HG03442 (cell line): ENCODE measurements around the gene APLP1.
"Not testable (repeated sequence)": the region's sequence is repeated elsewhere in the genome, so short reads cannot be mapped to it uniquely, and the experiment has no call there.

ENCODE experiments used
- ATAC-seq: cut with Tn5 transposase; IDR thresholded peaks from one replicate; pipeline ENCODE4 v1.9.1; 2021; ENCODE audit warnings: mild to moderate bottlenecking, moderate library complexity; ENCODE audit not compliant: unreplicated experiment

APLP1 gene

DNA sequence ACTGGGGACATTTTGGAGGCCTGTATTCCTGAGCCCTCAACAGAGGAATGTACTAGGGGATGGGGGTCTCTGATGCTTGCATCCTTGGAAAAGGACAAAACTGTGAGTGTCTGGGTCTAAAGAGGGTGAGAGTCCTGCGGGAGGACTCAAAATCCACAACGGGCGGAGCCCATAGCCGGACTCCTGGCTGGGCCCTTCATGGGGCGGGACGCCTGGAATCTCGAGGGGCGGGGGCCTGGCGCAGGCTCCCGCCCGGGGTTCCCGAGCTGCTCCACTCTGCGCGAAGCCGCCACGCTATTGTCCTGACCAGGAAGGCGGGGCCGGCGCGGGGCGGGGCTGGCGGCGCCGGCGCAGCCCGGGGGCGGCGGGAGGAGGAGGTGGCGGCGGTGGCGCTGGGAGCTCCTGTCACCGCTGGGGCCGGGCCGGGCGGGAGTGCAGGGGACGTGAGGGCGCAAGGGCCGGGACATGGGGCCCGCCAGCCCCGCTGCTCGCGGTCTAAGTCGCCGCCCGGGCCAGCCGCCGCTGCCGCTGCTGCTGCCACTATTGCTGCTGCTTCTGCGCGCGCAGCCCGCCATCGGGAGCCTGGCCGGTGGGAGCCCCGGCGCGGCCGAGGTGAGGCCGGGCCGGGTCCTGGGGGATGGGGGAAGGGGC, at the start of gene APLP1:
Gene APLP1, plus strand, starts transcription at position 403 of the 651 bp plus-strand sequence. Its CDS starts 63 bp downstream, at position 466.
- no peak for ATAC-seq

DNA sequence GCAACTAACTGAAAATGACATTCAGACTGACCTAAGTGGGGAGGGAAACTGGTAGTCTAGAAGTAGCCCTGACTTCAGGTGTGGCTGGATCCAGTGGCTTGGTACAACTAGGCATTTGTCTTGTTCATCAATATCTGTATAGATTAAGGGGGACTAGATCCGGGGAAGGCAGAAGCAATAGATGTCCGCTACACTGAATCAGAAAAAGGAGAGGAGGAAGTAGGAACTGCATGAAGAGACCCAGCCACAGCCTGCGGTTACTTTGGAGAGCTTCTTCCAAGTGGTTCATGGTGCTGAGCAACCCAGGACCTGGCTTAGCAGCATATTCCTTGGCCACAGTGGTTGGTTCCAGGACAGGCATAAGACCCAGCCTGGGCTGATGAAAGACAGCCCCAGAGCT, 45.8 kb upstream of the APLP1 start:
- ATAC-seq = no peak

GRCh38 chr19:35824150-35824549, 44.2 kb upstream of the APLP1 start:
- no peak for ATAC-seq

- ATAC-seq = no peak
Measured at GRCh38 chr19:35828692-35829301, 39.6 kb upstream of the APLP1 start.

GRCh38 chr19:35830986-35831385, 37.4 kb upstream of the APLP1 start:
- no peak for ATAC-seq

DNA sequence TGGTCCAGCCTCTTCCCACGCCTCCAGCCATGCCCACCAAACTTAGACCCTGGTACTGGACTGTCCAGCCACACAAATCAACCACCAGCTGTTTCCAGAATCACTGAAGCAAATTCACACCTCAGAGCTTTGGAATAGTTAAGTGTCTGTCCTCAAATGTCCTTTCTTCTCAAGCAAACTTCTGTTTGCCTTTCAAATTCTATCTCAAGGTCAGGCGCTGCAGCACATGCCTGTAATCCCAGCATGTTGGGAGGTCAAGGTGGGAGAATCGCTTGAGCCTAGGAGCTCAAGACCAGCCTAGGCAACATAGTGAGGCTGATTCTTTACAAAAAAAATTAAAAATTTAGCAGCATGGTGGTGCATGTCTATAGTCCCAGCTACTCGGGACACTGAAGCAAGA, 36.3 kb upstream of the APLP1 start:
- ATAC-seq = no peak

- ATAC-seq = no peak
Measured at GRCh38 chr19:35833972-35834371, 34.4 kb upstream of the APLP1 start.

GRCh38 chr19:35836096-35836495, 32.3 kb upstream of the APLP1 start:
- ATAC-seq = not testable (repeated sequence)

DNA sequence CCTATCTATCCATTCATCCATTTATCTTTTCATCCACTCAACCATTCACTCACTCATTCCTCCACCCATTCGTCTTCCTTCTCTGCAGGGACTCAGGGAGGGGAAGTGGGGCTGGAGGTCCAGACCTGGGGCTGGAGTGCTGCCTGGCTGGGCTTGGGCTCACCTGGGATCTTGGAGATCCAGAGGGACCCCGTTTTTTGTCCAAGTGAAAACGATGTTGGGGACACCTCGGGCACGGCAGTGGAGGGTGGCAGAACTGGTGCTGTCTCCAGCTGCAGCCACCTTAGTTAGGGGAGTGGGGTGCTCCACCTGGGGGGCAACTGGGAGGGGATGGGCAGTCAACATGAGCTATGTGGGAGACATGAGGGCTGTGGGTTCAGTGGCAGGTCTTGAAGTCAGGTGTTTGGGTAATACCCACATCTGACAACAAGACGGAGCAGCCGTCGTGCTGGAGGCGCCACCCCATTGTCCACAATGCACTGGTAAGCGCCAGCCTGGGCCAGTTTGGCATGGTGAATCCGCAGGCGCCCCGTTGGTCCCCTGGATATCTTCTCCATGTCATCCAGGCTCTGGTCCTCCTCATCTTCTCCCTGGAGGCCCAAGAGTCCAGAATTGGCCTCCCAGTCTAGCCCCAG, 26.3 kb upstream of the APLP1 start:
- no peak for ATAC-seq

GRCh38 chr19:35842666-35843272, 25.6 kb upstream of the APLP1 start:
- no peak for ATAC-seq

GRCh38 chr19:35843676-35844481, 24.5 kb upstream of the APLP1 start:
- no peak for ATAC-seq

- ATAC-seq = no peak
Measured at GRCh38 chr19:35844482-35845214, 23.7 kb upstream of the APLP1 start.

- ATAC-seq = no peak
Measured at GRCh38 chr19:35845215-35846037, 22.9 kb upstream of the APLP1 start.

DNA sequence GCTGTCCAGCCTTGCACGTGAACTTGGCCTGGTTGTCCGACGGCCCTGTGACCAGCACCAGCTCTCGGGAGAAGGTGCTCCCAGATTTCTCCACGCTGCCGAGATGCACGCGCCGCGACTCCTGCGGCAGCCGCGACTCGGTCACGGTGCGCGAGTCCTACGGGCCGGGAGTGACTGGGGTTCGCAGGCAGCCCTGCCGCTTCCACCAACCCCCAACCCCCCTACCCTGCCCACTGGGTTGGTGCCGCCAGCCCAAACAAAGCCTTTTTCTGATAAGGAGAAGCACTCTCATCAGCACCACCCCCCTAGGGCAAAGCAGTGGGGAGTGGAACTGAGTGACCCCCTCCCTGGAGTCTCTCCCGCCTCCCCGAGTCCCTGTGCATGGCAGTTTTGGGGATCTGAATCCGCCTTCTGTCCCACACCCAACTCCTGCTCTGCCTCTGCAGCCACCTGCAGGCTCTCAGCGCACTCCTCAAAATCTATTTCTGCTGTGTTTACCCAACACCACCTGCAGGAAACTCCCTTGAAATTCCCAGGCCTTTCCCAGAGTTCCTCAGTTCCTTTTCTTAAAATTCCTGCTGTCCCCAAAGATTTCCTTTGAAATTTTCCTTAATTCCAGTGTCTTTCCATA, 22.2 kb upstream of the APLP1 start:
- ATAC-seq = no peak

GRCh38 chr19:35847911-35848310, 20.5 kb upstream of the APLP1 start:
- no peak for ATAC-seq

GRCh38 chr19:35848486-35848885, 19.9 kb upstream of the APLP1 start:
- no peak for ATAC-seq

DNA sequence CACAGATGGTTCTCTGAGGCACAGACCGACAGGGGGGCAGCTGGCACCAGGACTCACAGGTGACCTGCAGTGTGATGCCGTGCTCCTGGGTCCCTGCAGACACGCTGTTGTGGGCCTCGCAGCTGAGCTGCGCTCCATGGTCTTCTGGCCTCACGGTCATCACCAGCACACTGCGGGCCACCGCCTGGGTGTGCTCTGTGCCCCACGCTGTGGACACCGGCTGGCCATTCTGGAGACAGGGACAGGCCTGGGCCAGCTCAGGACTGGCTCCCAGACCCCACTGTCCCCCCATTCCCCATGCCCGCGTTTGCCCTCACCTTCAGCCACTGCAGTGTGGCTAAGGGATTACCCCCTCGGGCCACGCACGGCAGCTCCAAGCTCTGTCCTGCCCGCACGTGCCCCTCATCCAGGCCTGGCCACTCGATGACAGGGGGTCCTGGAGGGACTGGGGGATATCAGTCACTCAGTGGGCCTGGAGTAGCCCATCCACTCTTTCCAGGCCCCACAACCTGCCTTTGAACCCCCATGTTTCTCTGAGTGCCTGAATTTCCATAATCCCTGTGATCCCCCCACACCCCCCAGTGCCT, 19.4 kb upstream of the APLP1 start:
- no peak for ATAC-seq

DNA sequence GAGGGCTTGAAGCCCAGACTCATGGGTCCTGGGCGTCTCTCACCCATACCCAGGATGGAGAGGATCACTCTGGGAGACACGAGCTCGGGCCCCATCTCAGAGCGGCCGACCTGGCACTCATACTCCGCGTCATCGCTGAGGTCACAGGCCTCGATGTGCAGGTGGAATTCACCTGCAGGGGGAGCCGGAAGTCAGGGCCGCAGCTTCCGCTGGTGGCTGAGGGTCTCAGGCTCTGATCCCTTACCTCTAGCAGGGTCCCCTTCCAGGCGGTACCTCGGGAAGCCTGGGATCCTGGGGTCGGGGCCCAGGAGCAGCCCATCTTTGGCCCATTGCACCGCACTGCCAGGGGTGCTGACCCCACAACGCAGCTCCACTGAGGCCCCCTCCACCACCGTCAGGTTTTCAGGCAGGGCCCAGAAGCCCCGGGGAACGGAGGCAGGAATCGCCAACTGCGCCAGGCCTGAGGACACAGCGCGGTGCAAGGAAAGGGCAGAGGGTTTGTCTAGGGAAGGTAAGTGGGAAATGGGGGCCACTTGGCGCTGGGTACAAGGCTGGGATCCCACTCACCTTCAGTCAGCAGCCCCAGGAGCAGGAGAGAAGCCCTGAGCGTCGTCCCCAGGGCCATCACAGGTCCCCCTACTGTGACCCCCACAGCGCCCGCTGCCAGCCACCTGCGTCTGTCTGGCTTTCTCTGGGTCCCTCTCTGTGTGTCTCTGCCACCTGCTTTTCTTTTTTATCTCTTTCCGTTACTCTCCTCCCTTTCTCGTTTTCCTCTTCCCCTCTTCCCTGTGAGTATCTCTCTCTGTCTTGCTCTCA, 17.0 kb upstream of the APLP1 start:
- no peak for ATAC-seq
